GM12878 (cell line): ENCODE results near the gene C11orf16. TPM values are rescaled to one million over a fixed set of nuclear protein-coding genes. Genes with fewer than 3 reads are reported as not detected.

Experiments used
- ATAC-seq: fragments of 200-7000 bp; cut with Tn5 transposase; 3 replicates; pipeline ENCODE4 v1.9.1; 2020; ENCODE audit warnings: mild to moderate bottlenecking, moderate library complexity
- BruUV-seq: library from RNA; stranded (reverse); fragments of 400-500 nt; replicated peaks from 2 replicates; lab custom pipeline; 2021; lab: Mats Ljungman, UMichigan
- CTCF ChIA-PET: fragments of 300-600 bp; sonication (Branson Sonifier 250); formaldehyde crosslinking; extraction: SDS; loops from one replicate; lab custom pipeline; 2021; ENCODE audit warnings: inconsistent platforms; lab: Yijun Ruan, JAX
- POLR2A ChIA-PET: fragments of 350-600 bp; formaldehyde crosslinking; extraction: SDS; loops from one replicate; lab custom pipeline; 2021; ENCODE audit warnings: inconsistent platforms; lab: Charles Lee
- RAD21 ChIA-PET: fragments of 300-600 bp; sonication (Branson Sonifier 250); formaldehyde crosslinking; loops from one replicate; lab custom pipeline; 2023; ENCODE audit warnings: antibody characterized with exemption; ENCODE audit not compliant: unreplicated experiment; lab: Charles Lee
- SMC1A ChIA-PET: fragments of 300-600 bp; sonication (Branson Sonifier 250); formaldehyde crosslinking; loops from one replicate; lab custom pipeline; 2023; ENCODE audit not compliant: unreplicated experiment, uncharacterized antibody; lab: Charles Lee
- DNase-seq: peaks from one replicate; pipeline ENCODE4 v3.0.0-alpha.2; 2011; ENCODE audit warnings: low read depth, low spot score
- FAIRE-seq: peaks from 3 replicates; lab custom pipeline; 2011; peaks lifted over from hg19 to GRCh38; lab: Jason Lieb, UNC
- H2AFZ ChIP-seq: 2 replicates; pipeline ENCODE4 v1.6.0; 2011; ENCODE audit warnings: low read depth, low read length, control low read depth; ENCODE audit not compliant: control insufficient read depth
- H3K27ac ChIP-seq: 2 replicates; pipeline ENCODE4 v1.5.1; 2011; ENCODE audit warnings: control low read depth; ENCODE audit not compliant: control insufficient read depth, insufficient read depth
- H3K27me3 ChIP-seq, 2 experiments: replicated peaks in 1 of 2; 2 replicates each; pipeline versions ENCODE4 v1.6.0 to v1.6.1; 2011; ENCODE audit warnings: low read length in 1 of 2; ENCODE audit not compliant: control insufficient read depth in 2 of 2, insufficient read depth in 2 of 2
- H3K36me3 ChIP-seq, 2 experiments: 2 replicates each; pipeline ENCODE4 v1.5.1; 2011; ENCODE audit warnings: low read length in 1 of 2; ENCODE audit not compliant: control insufficient read depth in 2 of 2, insufficient read depth in 2 of 2
- H3K4me1 ChIP-seq: 2 replicates; pipeline ENCODE4 v1.6.1; 2011; ENCODE audit warnings: mild to moderate bottlenecking, low read length, moderate library complexity, mixed read lengths; ENCODE audit not compliant: control insufficient read depth, insufficient read depth
- H3K4me2 ChIP-seq: 2 replicates; pipeline ENCODE4 v1.6.0; 2011; ENCODE audit warnings: control low read depth; ENCODE audit not compliant: control insufficient read depth, insufficient read depth
- H3K4me3 ChIP-seq: fragments of 200-600 bp; sonication (generic); 2 replicates; pipeline ENCODE4 v1.5.1; 2016
- H3K79me2 ChIP-seq: 2 replicates; pipeline ENCODE4 v1.6.0; 2011; ENCODE audit warnings: low read length; ENCODE audit not compliant: control insufficient read depth, insufficient read depth
- H3K9ac ChIP-seq: 2 replicates; pipeline ENCODE4 v1.8.0; 2011; ENCODE audit warnings: low read length, control low read depth, mixed read lengths; ENCODE audit not compliant: control insufficient read depth, insufficient read depth
- H3K9me3 ChIP-seq: replicated peaks from 3 replicates; pipeline ENCODE4 v1.5.1; 2011; ENCODE audit warnings: mild to moderate bottlenecking, low read length; ENCODE audit not compliant: control insufficient read depth, insufficient read depth
- H4K20me1 ChIP-seq: 2 replicates; pipeline ENCODE4 v1.6.0; 2011; ENCODE audit not compliant: control insufficient read depth, insufficient read depth
- EGR1 ChIP-seq, 2 experiments: IDR thresholded peaks; 1 replicate in 1 of 2; 2 replicates in 1 of 2; pipeline ENCODE4 v1.6.1; 2011 to 2012; ENCODE audit warnings: low read depth in 2 of 2, low read length in 2 of 2, borderline replicate concordance in 1 of 2, mild to moderate bottlenecking in 1 of 2, moderate library complexity in 1 of 2
- HDGF ChIP-seq: fragments of 450-650 bp; IDR thresholded peaks from 2 replicates; pipeline ENCODE4 v1.6.1; 2016; ENCODE audit warnings: antibody characterized with exemption
- KLF5 ChIP-seq: fragments of 450-650 bp; IDR thresholded peaks from 2 replicates; pipeline ENCODE4 v1.6.1; 2014; ENCODE audit warnings: mild to moderate bottlenecking; ENCODE audit not compliant: partially characterized antibody
- MEF2A ChIP-seq: IDR thresholded peaks from 2 replicates; pipeline ENCODE4 v1.6.1; 2011; ENCODE audit warnings: low read depth, mild to moderate bottlenecking, low read length, moderate library complexity; ENCODE audit not compliant: insufficient read depth
- MYC ChIP-seq: IDR thresholded peaks from 2 replicates; pipeline ENCODE4 v1.6.1; 2011; ENCODE audit warnings: mild to moderate bottlenecking, low read length, moderate library complexity, inconsistent platforms; ENCODE audit not compliant: insufficient read depth, insufficient replicate concordance, insufficient read length, severe bottlenecking
- NFXL1 ChIP-seq: fragments of 450-650 bp; IDR thresholded peaks from 2 replicates; pipeline ENCODE4 v1.6.1; 2017; ENCODE audit warnings: antibody characterized with exemption, mild to moderate bottlenecking, borderline replicate concordance
- NR2C1 ChIP-seq: fragments of 450-650 bp; IDR thresholded peaks from 2 replicates; pipeline ENCODE4 v1.6.1; 2017; ENCODE audit warnings: antibody characterized with exemption, mild to moderate bottlenecking, moderate library complexity
- STAT1 ChIP-seq: fragments of 450-650 bp; conservative IDR thresholded peaks from 2 replicates; pipeline ENCODE4 v1.6.1; 2014; ENCODE audit warnings: antibody characterized with exemption, mild to moderate bottlenecking
- TCF7 ChIP-seq: IDR thresholded peaks from 2 replicates; pipeline ENCODE4 v1.6.1; 2014; ENCODE audit warnings: antibody characterized with exemption, borderline replicate concordance
- WGBS: methylation state at CpG from one replicate; pipeline ENCODE4 v1.1.6; 2016; ENCODE audit warnings: low lambda C conversion rate; ENCODE audit not compliant: insufficient replicate concordance, insufficient coverage; ENCODE audit errors: missing lambda C conversion rate; 5-methylcytosine and 5-hydroxymethylcytosine counted together
- in situ Hi-C: fragments of 300-500 bp; cut with MboI; formaldehyde crosslinking; loops from 9 replicates; pipeline ENCODE4 v1.14.3; 2018; ENCODE audit warnings: mixed read lengths
- intact Hi-C: fragments of 100-400 bp; cut with micrococcal nuclease; formaldehyde crosslinking; loops from one replicate; pipeline ENCODE4 v1.14.2; 2022; ENCODE audit not compliant: unreplicated experiment
- polyA plus RNA-seq, 11 experiments: library from polyadenylated mRNA; depleted of rRNA in 4 of 11; unstranded in 6 of 11; stranded (reverse) in 5 of 11; fragments of >200 nt; fragmentation: Nextera tagmentation in 4 of 11; fragmentation: Illumina TruSeq in 1 of 11; extraction: Ambion mirVana in 4 of 11; extraction: Trizol in 1 of 11; gene quantifications; 1 replicate in 1 of 11; 2 replicates in 10 of 11; pipeline versions ENCODE4 v1.2.1 to v1.2.3, GENCODE V29; 2011 to 2016; ENCODE audit warnings: inconsistent platforms in 2 of 11, missing spikeins in 2 of 11, low read depth in 1 of 11
- total RNA-seq, 4 experiments: library from RNA; depleted of rRNA in 3 of 4; stranded (reverse); fragments of >200 nt in 3 of 4; fragmentation: Illumina TruSeq in 1 of 4; extraction: Trizol in 1 of 4; gene quantifications; 2 replicates each; pipeline versions ENCODE4 v1.2.1 to v1.2.3, GENCODE V29; 2013 to 2021
- TF ChIP-seq, protein P1 (sequence below): fragments of 450-650 bp; IDR thresholded peaks from 2 replicates; pipeline ENCODE4 v1.6.1; 2017; ENCODE audit warnings: low read depth, mild to moderate bottlenecking, moderate library complexity

The C11orf16 gene
- total and polyA plus RNA-seq, 10 of the 15 experiments (the other 5 are each of a cell fraction or from before 2014, with no cell fraction given): 0.05 to 0.39 (median 0.32) TPM; not detected in 7

DNA sequence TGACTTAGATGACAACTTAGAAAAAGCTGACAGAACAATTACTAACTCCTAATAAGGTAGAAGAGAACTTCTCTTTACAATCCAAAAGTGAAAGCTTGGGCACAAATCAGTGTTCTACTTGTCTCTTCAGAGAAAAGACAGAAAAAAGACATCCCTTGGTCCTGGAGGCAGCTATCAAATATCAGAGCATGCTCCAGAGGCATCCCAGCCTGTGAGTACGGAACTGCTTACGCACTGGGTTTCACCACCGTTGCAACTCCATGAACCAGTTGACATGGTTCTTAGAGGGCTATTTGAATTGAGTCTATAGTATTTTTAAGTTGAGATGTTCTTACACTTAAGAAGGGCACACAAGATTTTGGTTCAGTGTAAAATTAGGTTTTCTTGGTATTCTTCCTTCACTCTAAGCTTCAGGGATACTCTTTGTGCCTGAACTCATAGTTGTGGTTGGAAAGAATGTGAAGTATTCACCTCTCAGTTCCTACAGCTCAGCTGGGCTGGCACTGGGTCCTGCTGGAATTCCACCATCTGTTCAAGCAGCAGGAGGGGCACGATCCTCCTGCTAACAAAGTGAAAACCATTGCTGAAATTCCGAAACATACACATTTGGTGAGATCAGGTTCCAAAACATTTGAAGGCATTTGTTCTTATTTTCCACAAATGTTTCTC is 15.5 kb downstream of the C11orf16 start:
- ATAC-seq (no peak), FAIRE-seq (no peak)
- no peaks in the 10 kb centered on the region for H3K9me3 ChIP-seq
- no peaks in the 10 kb centered on the region for H4K20me1 ChIP-seq
- in situ Hi-C loops: no loop called here
- ChIA-PET RAD21 (interaction anchor here (0.8 to 1.3 kb wide), 2 partner anchors 42 to 220 kb away, joined by 3 to 6 read pairs; no protein-coding TSS in a partner anchor), CTCF (interaction anchor here (0.8 to 4.0 kb wide), 4 partner anchors 42 to 590 kb away, joined by 3 to 16 read pairs (median 8); no protein-coding TSS in a partner anchor)
- whole genome bisulfite sequencing: 87% methylated on average over 5 of the region's 5 CpGs
- peak overlapping the region; percentile 22 for H3K4me2 ChIP-seq
- H2AFZ ChIP-seq: no peak overlapping the region
- intact Hi-C loops: no loop called here
- H3K27ac ChIP-seq: peak overlapping the region; percentile 21; the same call in 1 of the 2 replicates
- H3K4me3 ChIP-seq: no peak overlapping the region
- H3K79me2 ChIP-seq: peaks cover 3% of the 10 kb centered on the region
- H3K27me3 ChIP-seq: no peaks in the 10 kb centered on the region
- TF ChIP-seq TCF7: no peak
- TF ChIP-seq MEF2A: no peak
- TF ChIP-seq HDGF: no peak
- no peak for TF ChIP-seq MYC
- TF ChIP-seq, protein P1, sequence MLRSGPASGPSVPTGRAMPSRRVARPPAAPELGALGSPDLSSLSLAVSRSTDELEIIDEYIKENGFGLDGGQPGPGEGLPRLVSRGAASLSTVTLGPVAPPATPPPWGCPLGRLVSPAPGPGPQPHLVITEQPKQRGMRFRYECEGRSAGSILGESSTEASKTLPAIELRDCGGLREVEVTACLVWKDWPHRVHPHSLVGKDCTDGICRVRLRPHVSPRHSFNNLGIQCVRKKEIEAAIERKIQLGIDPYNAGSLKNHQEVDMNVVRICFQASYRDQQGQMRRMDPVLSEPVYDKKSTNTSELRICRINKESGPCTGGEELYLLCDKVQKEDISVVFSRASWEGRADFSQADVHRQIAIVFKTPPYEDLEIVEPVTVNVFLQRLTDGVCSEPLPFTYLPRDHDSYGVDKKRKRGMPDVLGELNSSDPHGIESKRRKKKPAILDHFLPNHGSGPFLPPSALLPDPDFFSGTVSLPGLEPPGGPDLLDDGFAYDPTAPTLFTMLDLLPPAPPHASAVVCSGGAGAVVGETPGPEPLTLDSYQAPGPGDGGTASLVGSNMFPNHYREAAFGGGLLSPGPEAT: no peak
- TF ChIP-seq NFXL1: no peak
- no peak for TF ChIP-seq NR2C1
- TF ChIP-seq KLF5: no peak
- no peak for TF ChIP-seq EGR1 (IDR thresholded peaks at IDR 0.05; ENCODE audit: borderline replicate concordance in 1 of 2, low read depth in 2 of 2, low read length in 2 of 2)
- no peak for TF ChIP-seq STAT1
- TF ChIP-seq, all 136 proteins: peak for 0
- DNase-seq: no peak
- ChIA-PET POLR2A (interaction anchor here (0.5 to 0.7 kb wide), 2 partner anchors 43 to 221 kb away, joined by 3 to 4 read pairs; no protein-coding TSS in a partner anchor), SMC1A (interaction anchor here (1.1 to 2.2 kb wide), 3 partner anchors 37 to 44 kb away, joined by 3 to 8 read pairs (median 5); no protein-coding TSS in a partner anchor)
- H3K4me1 ChIP-seq: peaks cover 16% of the 10 kb centered on the region
- no TSS peak for BruUV-seq
- no peak overlapping the region; the same call in 1 of the 2 replicates for H3K9ac ChIP-seq
- peaks cover 1 to 19% of the 10 kb centered on the region in 2 experiments; a peak in 3 of 4 replicates for H3K36me3 ChIP-seq
